Right renal cortex interstitium (tissue), 3 donors: ENCODE measurements around the gene KCNT2. TPM values are rescaled to one million over a fixed set of nuclear protein-coding genes. Genes with fewer than 3 reads are reported as not detected.

ENCODE experiments used
- DNase-seq, 3 donors: peaks; one replicate each; pipeline ENCODE4 v3.0.0-alpha.2; 2013; ENCODE audit warnings: low read depth in 3 of 3, low spot score in 2 of 3
- polyA plus RNA-seq, 3 donors: library from polyadenylated mRNA; unstranded; fragments of 120-200 nt; gene quantifications; one replicate each; pipeline ENCODE4 v1.2.1, GENCODE V29; 2013; ENCODE audit not compliant: insufficient read length in 3 of 3

The KCNT2 gene
- polyA plus RNA-seq, 3 donors: 8.4 to 10.5 (median 10.0) TPM

DNA sequence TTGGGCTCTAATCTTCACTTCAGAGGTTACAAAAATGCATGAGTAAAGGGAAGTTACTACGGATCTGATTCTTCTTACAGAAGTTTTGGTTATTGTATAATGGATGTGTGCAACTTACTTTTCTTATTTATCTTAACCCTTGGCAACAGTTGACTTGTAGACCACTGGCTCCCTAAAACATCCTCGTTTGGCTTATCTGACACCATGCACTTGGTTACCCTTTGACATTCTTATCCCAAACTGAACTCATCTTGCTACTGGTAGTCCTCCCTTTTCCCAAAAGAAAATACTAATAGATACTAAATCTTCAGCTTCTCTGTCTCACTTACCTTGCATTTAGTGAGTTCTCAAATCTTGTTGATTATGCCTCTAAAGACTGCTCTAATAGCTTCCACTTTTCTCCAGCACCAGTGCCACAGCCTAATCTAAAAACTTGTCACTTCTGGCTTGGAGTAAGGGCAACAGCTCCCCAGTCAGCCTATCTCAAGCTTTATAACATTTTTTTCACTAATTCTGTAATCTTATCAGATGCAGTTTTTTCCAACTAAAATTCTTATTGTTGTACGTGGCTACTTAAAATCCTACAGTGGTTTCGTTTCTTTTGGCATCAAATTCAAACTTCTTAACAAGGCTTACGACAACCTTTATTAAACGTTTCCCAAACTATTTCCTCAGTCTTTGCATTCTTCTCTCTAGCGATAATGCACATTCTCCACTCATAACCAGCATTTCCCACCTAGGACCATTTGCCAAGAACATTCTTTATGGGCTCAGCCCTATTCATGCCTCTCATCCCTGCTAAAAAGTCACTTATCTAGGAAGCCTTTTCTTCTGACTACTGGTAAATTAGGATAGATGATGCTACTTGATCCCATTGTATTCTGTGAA lies 204.2 kb downstream of the KCNT2 start:
- DNase-seq: no peak

DNA sequence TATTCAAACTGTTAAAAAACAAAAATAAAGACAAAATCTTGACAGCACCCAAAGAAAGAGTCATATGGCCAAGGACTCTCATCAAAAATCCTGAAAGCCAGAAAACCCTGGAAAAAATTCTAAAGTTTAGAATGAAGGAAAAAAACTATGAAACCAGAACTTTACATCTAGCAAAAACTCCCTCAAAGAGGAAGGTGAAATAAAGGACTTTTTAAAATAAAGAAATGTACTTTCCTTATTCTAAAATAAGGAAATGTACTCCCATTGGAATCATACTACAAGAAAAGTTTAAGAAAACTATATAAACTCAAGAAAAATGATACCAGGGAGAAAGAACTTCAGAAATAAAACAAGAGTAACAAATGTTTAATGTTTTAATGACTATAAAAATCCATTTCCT lies 206.3 kb downstream of the KCNT2 start:
- no peak for DNase-seq

DNA sequence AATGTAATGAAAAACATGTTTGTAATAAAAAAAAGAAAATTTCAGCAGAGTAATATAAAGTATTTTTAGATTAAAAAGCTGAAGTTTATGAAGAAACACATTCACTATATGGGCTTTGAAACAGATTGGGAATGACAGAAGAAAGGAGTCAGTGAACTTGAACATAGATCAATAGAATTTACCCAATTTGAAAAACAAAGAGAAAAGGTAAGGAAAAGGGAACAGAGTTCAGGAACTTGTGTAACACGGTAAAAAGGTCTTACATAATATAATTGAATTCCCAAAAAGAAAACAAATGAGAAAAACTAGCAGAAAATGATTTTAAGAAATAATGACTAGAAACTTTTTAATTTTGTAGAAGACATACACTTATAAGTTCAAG lies 206.8 kb downstream of the KCNT2 start:
- no peak for DNase-seq

DNA sequence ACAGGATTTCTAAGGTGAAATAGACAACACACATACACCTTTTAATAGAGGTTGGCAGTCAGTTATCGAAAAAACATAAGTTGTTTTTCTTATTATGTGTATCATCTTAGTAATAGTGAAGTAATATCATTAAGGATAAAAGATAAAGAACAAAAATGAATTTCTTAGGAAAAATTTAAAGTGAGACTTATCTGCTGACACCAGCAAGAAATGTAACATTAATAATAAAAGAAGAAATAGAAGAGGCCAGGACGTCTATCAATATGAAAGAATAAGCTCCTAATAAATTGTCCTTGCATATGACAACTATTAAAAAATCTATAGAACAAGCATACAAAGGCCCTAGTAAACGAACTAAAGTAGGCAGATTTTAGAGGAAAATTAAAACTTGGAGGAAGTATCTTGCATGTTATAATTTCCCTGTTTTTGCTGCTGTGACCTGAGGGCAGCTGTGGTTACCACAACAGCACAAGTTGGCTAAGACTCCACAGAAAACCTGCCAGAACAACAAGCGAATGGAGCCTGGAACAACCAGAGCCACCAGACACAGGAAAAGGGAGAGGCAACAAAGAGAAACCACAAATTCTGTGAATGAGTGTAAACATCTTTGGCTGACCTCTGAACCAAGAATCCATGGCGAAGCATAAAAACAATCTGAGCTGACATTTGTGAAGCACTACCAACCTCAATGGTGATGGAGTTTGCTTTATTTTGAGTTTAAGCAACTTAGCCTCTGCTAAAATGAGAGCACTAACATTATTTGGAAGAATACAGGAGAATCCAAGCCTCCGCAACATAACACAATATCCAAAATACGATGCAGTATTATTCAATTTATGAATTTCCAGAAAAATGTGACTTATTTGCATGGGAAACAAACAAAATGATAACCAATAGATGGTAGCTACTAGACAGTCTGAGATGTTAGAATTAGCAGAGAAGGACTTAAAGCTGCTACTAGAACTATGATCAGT lies 207.5 kb downstream of the KCNT2 start:
- DNase-seq: no peak

DNA sequence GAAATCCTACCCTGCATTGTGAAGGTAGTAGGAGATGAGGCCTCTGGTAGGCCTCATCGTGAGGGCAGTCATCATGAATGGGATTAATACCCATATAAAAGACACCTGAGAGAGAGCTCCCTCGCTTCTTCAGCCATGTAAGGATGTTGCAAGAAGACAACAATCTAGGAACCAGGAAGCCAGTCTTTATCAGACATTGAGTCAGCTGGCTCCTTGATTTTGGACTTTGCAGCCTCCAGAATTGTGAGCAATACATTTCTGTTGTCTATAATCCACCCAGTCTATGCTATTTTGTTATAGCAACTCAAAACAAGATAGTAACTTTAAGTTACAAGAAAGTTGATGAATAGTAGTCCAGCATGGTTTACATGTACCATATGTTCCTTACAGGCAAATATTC lies 208.5 kb downstream of the KCNT2 start:
- no peak for DNase-seq

DNA sequence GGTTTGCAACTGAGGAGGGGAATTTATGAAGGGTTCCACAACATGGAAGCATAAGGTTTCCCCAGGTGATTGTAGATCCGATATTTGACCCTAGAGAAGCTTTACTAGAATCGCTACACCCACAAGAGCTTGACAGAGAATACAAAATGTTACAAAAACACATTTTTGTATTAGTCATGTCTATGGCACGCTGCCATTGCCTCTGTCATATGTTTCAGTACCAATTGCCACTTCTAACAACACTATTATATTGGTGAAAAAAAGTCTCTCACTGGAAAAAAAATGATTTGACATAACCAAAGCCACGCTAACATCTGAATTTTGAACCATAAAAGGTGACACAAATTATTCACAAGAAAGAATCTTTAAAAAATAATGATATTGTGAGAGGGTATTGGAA lies 214.5 kb downstream of the KCNT2 start:
- DNase-seq: no peak

DNA sequence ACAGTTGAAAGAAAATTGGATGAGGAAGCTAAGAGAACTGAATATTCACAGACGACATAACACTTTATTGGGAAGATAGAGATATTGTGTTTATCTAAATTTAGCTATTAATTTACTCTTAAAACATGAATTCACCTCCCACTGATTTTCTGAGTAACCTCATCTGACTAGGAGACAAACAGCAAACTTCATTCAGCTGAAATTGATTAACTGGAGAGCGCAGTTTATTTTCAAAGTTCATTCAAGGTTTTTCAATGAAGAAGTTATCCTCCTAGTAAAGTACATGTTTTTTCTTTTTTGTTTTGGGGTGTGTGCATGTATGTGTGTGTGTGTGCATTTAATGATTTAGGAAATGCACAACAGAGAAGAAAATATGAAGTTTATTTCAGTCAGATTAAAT lies 215.0 kb downstream of the KCNT2 start:
- DNase-seq: no peak

DNA sequence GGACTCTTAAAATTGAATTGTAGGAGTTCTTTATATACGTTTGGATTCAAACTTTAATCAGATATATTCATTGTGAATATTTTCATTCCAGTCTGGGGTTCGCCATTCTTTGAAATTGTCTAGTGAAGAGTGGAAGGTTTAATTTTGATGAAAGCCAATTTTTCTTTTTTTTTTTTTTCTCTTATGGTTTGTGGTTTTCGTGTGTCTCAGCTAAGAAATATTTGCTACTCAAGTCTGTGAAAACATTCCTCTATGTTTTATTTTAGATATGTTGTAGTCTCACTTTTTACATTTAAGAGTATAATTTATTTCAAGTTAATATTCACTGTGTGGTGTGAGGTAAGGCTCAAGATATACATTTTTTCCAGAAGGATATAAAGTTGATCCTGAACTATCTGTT lies 220.5 kb downstream of the KCNT2 start:
- DNase-seq: no peak

DNA sequence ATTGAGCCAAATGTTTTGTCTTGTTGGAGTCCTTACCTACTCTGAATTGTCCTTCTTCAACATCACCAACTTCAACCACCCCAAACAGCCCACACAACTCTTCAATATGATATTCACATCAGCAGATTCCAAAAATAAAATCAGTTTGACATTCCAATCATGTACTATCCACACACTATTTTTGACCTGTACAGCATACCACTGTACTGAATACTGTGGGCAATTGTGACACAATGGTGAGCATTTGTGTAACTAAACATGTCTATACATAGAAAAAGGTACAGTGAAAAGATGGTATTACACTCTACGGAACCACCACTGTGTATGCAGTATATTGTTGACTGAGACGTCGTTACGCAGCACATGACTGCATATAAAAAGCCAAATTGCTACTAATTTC lies 223.1 kb downstream of the KCNT2 start:
- no peak for DNase-seq

DNA sequence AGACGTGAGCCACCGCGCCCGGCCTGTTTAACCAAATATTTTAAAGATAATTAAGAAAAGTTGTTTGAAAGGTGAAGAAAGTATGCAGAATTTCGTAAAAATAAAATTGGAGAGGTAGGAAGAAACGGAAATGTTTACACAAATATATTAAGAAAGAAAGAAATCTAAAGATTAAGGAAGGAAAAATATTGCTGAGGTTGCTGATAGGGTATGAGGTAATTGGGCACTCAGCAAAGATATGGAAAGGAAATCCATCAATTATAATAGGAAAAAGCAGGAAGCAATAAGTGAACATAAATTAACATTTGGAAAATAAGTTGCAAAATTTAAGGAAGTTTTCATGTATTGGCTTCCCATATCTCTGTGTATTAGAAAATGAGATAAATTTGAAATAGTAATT lies 225.9 kb downstream of the KCNT2 start:
- DNase-seq: no peak

DNA sequence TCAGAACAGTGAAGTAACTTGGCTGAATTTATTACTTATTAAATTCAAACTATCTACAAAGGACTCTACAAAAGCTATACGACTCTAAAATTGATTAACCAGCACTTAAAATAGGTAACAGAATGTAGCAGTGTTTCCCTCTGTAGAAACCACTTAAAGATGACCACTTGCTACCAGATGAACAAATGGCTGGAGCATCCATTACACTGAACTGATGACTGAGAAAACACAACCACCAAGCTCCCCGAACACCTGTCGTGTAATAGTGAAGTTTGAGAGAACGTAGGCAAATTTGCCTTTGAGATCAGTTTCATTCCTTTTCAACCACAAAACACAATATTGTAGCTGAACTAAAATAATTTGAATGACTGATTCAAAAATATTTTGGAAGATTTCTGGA lies 226.7 kb downstream of the KCNT2 start:
- no peak for DNase-seq

DNA sequence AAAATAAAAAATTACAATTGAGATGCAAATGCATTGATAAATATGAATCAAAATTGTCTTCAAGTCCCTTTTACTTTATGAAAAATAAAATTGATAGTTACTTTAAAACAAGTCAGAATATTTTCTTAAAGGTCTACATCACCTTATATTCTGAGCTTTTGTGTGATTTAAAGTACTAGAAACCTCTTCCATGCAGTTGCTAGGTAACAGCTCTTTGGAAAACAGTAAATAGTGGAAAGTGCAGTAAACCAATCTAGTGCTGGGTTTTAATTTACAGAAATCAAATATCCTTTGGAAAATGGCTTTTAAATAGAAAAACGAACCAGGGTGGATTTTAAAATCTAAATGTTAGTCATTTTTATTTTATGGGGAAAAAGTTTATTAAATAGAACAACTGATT lies 227.9 kb downstream of the KCNT2 start:
- peak in 1 of 3 donors; percentile 27 for DNase-seq

DNA sequence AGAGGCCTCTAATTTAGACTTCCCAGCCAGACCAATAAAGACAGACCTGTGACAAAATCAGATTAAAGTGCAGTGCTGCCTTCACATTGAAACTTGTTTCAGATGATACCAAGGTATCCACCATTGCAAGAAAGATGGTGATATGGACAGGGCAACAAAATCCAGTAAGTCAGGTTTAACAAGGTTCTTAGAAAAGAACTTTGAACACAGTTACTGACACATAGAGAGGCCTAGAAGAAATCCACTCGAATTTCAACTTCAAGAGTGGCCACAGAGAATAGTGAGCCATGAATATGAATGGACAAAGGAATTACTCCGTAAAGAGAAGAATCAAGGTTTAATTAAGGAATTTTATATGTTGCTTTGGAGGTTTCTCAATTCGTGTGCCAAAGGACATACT lies 230.4 kb downstream of the KCNT2 start:
- DNase-seq: no peak

DNA sequence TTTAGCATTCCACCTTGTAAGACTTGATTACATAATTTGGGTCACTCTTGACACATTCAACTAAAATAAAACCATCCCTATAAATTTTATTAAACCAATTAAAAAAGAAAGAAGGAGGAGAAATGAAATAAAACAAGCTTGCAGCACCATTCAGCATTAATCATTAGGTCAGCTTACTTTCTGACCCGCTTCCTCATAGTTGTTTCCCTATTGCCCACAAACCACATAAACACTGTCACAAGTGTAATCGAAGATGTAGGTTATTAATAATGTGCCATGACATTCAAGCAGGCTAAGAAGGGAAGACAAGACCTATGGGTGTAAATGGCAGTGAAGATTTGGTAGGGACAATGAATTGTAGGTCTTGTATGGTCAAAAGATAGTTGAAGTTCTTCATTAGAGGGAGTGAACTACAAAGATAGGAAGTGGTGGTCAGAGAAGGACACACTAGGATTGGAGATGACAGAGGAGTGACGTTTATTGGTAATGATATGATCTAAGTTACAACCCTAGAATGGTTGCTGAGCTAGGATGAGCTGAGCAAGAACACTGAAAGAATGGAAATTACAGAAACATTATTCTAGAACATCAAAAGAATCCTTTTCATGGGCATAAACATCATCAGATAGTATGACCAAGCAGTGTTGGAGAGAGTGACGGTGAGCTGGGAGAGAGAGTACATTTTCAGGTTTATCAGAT lies 231.5 kb downstream of the KCNT2 start:
- DNase-seq: no peak

DNA sequence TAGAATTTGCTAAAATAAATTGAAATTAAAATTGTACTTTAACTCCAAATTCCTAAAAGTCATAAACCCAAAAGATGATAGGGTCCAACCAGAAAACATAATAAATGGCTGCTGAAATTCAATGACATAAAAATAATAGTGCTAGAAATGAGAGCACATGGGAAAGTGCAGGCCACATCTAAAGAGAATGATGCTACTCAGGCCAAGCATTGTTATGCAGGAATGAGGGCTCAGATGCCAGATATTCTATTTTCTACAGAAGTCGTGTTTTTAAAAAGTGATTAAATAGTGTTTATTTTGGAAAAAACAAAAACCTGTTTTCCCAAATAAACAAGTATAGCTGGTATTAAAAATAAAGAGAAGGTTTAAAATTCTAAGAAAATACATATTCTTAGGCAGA lies 234.4 kb downstream of the KCNT2 start:
- DNase-seq: no peak

DNA sequence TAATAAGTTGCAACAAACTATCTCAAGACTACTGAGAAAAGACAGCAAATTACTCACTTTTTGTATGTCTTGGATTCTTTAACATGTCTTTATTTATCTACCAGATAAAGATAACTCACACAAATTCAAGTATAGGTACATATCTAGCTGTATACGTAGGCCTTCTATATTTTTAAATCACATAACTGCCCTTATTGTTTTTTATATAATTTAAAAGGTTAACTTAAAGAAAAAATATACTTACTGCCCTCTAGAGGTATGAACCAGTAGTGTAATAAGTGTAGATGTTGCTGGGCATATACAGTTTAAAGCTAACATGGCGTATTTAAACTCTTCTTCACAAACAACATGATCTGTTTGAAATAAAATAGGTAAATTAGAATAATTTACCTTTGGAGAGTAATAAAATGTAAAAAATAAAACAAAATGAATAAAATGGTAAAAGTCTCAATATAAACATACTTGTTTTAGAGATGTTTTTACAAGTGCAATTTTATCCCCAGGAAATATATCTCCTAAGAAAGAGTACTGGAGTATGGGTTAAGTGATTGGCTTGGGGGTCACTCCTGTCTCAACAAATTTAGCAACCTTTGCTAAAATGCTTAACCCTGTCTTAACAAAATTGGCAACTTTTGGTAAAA lies 235.2 kb downstream of the KCNT2 start:
- DNase-seq: no peak

DNA sequence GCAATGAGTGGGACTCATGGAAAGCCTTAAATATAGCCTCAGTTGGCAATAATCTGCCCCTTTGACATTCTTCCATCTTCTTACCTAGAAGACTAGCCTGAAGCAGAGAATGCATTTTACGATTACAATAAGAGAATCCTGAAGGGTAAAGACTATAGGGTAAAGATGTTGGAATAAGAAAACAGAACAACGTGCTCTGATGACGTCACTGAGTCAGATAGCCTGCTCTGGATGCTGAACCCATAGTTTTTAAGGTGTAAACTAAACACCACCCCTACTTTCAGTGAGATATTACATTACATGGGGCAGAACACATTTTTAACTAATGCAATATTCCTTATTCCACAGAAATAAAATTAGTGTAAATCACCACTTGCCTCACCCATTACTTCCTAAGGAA lies 240.4 kb downstream of the KCNT2 start:
- DNase-seq: no peak

DNA sequence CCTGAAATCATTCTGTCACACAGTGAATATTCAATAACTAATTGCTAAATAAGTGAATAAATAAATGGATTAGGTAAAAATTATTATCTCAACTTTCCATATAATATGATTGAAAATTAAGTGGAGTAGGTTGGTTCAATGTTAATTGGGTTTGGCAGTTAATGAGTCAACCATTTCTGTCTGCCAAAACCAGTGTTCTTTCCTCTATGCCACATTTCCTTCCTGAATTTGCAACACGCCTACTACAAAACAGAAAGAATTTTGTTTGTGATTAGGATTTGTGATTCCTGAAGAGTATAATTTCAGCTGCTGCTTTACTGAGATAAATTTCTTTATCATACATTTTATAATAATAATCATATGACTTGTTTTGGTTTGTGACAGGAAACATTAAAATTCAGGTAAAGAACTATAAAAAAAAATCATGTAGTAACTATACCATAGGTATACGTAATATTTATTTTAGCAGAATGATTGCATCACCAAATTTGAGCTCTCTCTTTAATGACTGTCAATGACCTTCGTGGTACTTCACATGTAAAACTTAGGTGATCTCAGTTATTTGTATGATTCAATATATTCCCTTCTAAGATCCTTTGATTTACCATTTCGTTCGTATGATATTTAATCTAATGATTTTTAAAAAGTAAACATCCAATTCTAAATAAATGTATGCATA lies 241.3 kb downstream of the KCNT2 start:
- DNase-seq: no peak

DNA sequence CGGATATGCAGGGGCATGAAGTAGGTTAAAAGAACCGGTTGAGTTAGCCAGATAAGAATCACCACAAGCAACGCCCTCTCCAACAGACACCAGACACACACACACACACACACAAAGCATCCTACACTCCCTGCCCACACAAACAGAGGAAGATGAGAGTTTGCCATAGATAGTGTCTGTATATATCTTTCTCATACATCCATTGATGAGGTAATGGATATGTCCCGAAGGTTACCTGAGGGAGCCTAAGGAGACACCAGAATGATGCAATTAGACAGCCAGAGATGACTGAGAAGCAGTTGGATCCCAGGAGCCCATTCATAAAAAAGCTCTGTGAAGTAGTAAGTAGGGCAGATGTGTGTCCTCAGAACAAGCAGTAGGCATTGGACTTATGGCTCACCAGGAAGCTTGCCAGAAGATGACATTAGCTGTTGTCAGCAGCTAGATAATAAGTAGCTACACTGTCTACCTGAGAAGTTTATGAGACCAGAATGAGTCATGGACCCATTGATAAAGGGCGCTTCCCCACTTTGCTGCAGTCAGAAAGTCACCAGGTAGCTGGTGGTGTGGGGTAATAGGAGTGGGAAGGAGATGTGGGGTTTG lies 247.0 kb downstream of the KCNT2 start:
- DNase-seq: no peak

DNA sequence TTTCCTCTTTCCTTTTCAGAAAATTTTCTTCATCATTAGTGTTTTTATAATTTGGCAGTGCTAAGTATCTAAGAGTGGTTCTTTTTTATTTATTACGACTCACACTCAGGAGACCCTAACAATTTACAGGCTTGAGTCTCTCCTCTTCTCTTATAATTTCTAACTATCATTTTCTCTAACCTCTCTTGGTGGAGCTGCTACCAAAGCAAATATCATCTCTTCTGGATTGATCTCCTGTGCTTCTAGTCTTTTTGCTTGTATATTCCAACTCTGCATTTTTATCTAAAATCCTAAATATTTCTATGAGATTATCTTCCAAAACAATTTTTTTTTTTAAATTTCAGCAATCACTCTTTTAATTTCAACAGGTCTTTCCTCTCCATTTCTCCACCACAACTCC lies 250.3 kb downstream of the KCNT2 start:
- no peak for DNase-seq
